Activated CD4-positive, alpha-beta memory T cell treated with anti-CD3 and anti-CD28 coated beads, Interleukin-2, amount 10 ng/mL, durations not matched to agents 7 days and 5 days (primary cell): ENCODE measurements around the gene CHMP1A. TPM values are rescaled to one million over a fixed set of nuclear protein-coding genes. Genes with fewer than 3 reads are reported as not detected.
"Not testable (repeated sequence)": the region's sequence is repeated elsewhere in the genome, so short reads cannot be mapped to it uniquely, and the experiment has no call there.

Experiments used
- CTCF ChIA-PET: fragments of 350-600 bp; sonication (Branson Sonifier 250); formaldehyde crosslinking; loops from one replicate; lab custom pipeline; 2021; ENCODE audit warnings: antibody characterized with exemption, inconsistent platforms; lab: Charles Lee
- POLR2A ChIA-PET: fragments of 350-600 bp; sonication (Branson Sonifier 250); formaldehyde crosslinking; loops from one replicate; lab custom pipeline; 2021; ENCODE audit warnings: antibody characterized with exemption; lab: Charles Lee
- DNase-seq: peaks from one replicate; pipeline ENCODE4 v3.0.0-alpha.2; 2020
- H3K27ac Mint-ChIP-seq: one replicate; pipeline ENCODE4 v1.8.0; 2021; ENCODE audit warnings: mild to moderate bottlenecking, mixed read lengths
- H3K27me3 Mint-ChIP-seq: one replicate; pipeline ENCODE4 v1.8.0; 2021; ENCODE audit warnings: mixed read lengths
- H3K36me3 Mint-ChIP-seq: one replicate; pipeline ENCODE4 v1.8.0; 2021; ENCODE audit warnings: low read depth, mixed read lengths
- H3K4me1 Mint-ChIP-seq: one replicate; pipeline ENCODE4 v1.8.0; 2021; ENCODE audit warnings: mixed read lengths
- H3K4me3 Mint-ChIP-seq: one replicate; pipeline ENCODE4 v1.8.0; 2021; ENCODE audit warnings: mild to moderate bottlenecking, mixed read lengths
- H3K9me3 Mint-ChIP-seq: one replicate; pipeline ENCODE4 v1.8.0; 2021; ENCODE audit warnings: mixed read lengths
- total RNA-seq, 2 experiments: library from RNA; stranded (reverse); gene quantifications; one replicate each; pipeline ENCODE4 v1.2.3, GENCODE V29; 2021

CHMP1A gene
- total RNA-seq, 2 experiments from 2014 or later = 93.8 to 102 TPM

GRCh38 chr16:89669755-89670154 is 12.2 kb upstream of the CHMP1A start:
- ChIA-PET CTCF (interaction anchor here (1.9 kb wide), 1 partner anchor 30 kb away, joined by 7 read pairs; no protein-coding TSS in a partner anchor), POLR2A (interaction anchor here (1.5 kb wide), 1 partner anchor 204 kb away, joined by 3 read pairs; the partner anchor contains the start of gene TCF25)
- H3K27ac Mint-ChIP-seq = no peak overlapping the region
- no peaks in the 10 kb centered on the region for H3K9me3 Mint-ChIP-seq
- peaks cover 12% of the 10 kb centered on the region for H3K4me1 Mint-ChIP-seq
- peaks cover 4% of the 10 kb centered on the region for H3K36me3 Mint-ChIP-seq
- no peak overlapping the region for H3K4me3 Mint-ChIP-seq
- H3K27me3 Mint-ChIP-seq = no peaks in the 10 kb centered on the region
- no peak for DNase-seq

GRCh38 chr16:89668790-89669158 is 11.3 kb upstream of the CHMP1A start:
- Mint-ChIP-seq H3K27ac (no peak overlapping the region), H3K9me3 (no peaks in the 10 kb centered on the region), H3K4me1 (peaks cover 12% of the 10 kb centered on the region), H3K36me3 (peaks cover 9% of the 10 kb centered on the region), H3K27me3 (no peaks in the 10 kb centered on the region), H3K4me3 (no peak overlapping the region)
- ChIA-PET CTCF (interaction anchor here (0.5 to 0.9 kb wide), 2 partner anchors 18 to 93 kb away, joined by 3 read pairs; partner anchors contain the start of genes CDK10 and CPNE7), POLR2A (interaction anchor here (1.0 kb wide), 1 partner anchor 9 kb away, joined by 3 read pairs; no protein-coding TSS in a partner anchor)
- no peak for DNase-seq

DNA sequence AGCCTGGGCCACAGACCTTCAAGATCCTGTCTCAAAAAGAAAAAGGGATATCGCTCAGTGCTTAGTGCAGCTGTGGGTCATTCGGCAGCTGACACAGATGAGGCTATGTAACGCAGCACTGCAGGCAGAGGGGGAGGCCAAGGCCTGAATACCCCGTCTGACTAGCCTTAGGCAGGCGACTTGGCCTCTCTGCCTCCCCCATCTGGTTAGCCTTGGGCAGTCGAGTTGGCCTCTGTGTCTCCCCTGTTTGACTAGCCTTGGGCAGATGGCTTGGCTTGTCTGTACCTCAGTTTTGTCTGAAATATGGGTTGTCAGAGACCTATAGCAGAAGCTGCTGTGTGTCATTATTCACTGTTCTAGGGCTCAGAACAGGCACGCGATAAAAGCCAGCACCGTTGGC is 10.1 kb upstream of the CHMP1A start:
- ChIA-PET POLR2A (interaction anchor here (1.0 kb wide), 1 partner anchor 8 kb away, joined by 3 read pairs; no protein-coding TSS in a partner anchor), CTCF (interaction anchor here (0.9 kb wide), 1 partner anchor 92 kb away, joined by 3 read pairs; the partner anchor contains the start of gene CPNE7)
- DNase-seq = no peak
- H3K4me3 Mint-ChIP-seq = no peak overlapping the region
- no peaks in the 10 kb centered on the region for H3K27me3 Mint-ChIP-seq
- H3K4me1 Mint-ChIP-seq = peaks cover 12% of the 10 kb centered on the region
- H3K27ac Mint-ChIP-seq = no peak overlapping the region
- H3K36me3 Mint-ChIP-seq = peaks cover 18% of the 10 kb centered on the region
- H3K9me3 Mint-ChIP-seq = no peaks in the 10 kb centered on the region

GRCh38 chr16:89667000-89667399 is 9.5 kb upstream of the CHMP1A start:
- Mint-ChIP-seq H3K36me3 (peaks cover 19% of the 10 kb centered on the region), H3K4me1 (peaks cover 12% of the 10 kb centered on the region)
- H3K4me3 Mint-ChIP-seq, H3K27me3 Mint-ChIP-seq, H3K27ac Mint-ChIP-seq, CTCF ChIA-PET, DNase-seq, H3K9me3 Mint-ChIP-seq, POLR2A ChIA-PET: not testable (repeated sequence)

DNA sequence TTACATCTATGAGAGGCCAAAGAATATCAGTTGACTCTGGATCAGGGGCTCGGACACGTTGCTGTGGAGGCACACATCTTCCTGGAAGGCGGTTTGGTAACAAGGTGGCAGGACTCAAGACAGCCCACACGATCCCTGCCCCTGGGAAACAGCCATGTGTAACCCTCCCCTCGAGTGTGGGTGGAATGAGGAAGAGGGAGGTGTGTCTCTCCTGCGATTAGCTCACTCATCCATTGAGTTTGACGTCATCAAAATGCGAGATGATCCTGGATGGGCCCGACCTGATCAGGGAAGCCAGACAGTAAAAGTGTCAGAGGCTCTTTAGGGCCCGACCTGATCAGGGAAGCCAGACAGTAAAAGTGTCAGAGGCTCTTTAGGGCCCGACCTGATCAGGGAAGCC is 6.7 kb upstream of the CHMP1A start:
- H3K27ac Mint-ChIP-seq, H3K27me3 Mint-ChIP-seq, POLR2A ChIA-PET, H3K9me3 Mint-ChIP-seq, DNase-seq, H3K4me3 Mint-ChIP-seq: not testable (repeated sequence)
- Mint-ChIP-seq H3K4me1 (peaks cover 13% of the 10 kb centered on the region), H3K36me3 (peaks cover 41% of the 10 kb centered on the region)
- CTCF ChIA-PET = interaction anchor here (0.6 kb wide), 1 partner anchor 113 kb away, joined by 5 read pairs; no protein-coding TSS in a partner anchor

- H3K27me3 Mint-ChIP-seq = no peaks in the 10 kb centered on the region
- H3K36me3 Mint-ChIP-seq = peaks cover 41% of the 10 kb centered on the region
- H3K9me3 Mint-ChIP-seq = no peaks in the 10 kb centered on the region
- ChIA-PET POLR2A (no interaction called here), CTCF (interaction anchor here (0.6 kb wide), 1 partner anchor 176 kb away, joined by 5 read pairs; no protein-coding TSS in a partner anchor)
- peaks cover 30% of the 10 kb centered on the region for H3K4me1 Mint-ChIP-seq
- H3K4me3 Mint-ChIP-seq = no peak overlapping the region
- H3K27ac Mint-ChIP-seq = no peak overlapping the region
- DNase-seq = no peak
Measured at GRCh38 chr16:89661215-89661614, 3.7 kb upstream of the CHMP1A start.

DNA sequence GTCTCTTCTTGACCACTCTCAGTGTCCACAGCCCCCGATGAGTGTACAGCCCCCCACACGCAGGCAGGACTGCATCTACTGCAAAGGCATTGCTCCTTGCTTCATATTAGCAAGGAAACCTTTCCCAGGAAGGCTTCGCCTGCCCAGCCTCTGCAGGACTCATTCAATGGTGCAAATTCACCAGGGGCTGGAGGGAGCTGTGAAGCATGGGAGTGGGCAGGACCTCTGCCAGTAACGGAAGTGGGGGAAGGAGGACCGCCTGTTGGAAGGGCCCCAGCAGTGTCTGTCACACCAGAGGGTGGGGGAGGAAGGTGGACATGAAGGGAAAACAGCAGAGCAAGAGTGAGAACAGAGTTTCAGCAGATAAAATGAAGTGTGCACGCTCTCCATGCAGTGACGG is 2.6 kb upstream of the CHMP1A start:
- POLR2A ChIA-PET = interaction anchor here (1.3 to 1.4 kb wide), 2 partner anchors 8 to 26 kb away, joined by 3 to 4 read pairs; partner anchors contain the start of gene CDK10
- no peaks in the 10 kb centered on the region for H3K27me3 Mint-ChIP-seq
- H3K27ac Mint-ChIP-seq = peak overlapping the region; percentile 9

GRCh38 chr16:89658221-89658879 is 842 bp upstream of the CHMP1A start:
- ChIA-PET CTCF (interaction anchor here (2.0 kb wide), 1 partner anchor 42 kb away, joined by 7 read pairs; the partner anchor contains the start of gene SPATA2L), POLR2A (interaction anchor here (0.8 to 2.3 kb wide), 11 partner anchors 17 to 206 kb away, joined by 3 to 16 read pairs (median 3); partner anchors contain the start of genes CDK10, SPATA2L and SPG7)
- Mint-ChIP-seq H3K27ac (peak overlapping the region; percentile 78), H3K4me1 (peaks cover 49% of the 10 kb centered on the region), H3K4me3 (peak overlapping the region; percentile 90), H3K9me3 (no peaks in the 10 kb centered on the region), H3K27me3 (no peaks in the 10 kb centered on the region), H3K36me3 (peaks cover 36% of the 10 kb centered on the region)
- peak; percentile 33 for DNase-seq

More for the DNA sequence above, 2.6 kb upstream of the CHMP1A start:
- no peak for DNase-seq
- Mint-ChIP-seq H3K36me3 (peaks cover 43% of the 10 kb centered on the region), H3K9me3 (no peaks in the 10 kb centered on the region), H3K4me1 (peaks cover 41% of the 10 kb centered on the region), H3K4me3 (peak overlapping the region; percentile 7)
- CTCF ChIA-PET = no interaction called here

GRCh38 chr16:89656435-89657121 is 930 bp downstream of the CHMP1A start:
- ChIA-PET CTCF (no interaction called here), POLR2A (interaction anchor here (0.7 to 1.7 kb wide), 5 partner anchors 41 to 394 kb away, joined by 3 to 5 read pairs (median 4); no protein-coding TSS in a partner anchor)
- Mint-ChIP-seq H3K9me3 (no peaks in the 10 kb centered on the region), H3K27ac (peak overlapping the region; percentile 72), H3K4me3 (peak overlapping the region; percentile 90), H3K36me3 (peaks cover 28% of the 10 kb centered on the region), H3K27me3 (no peaks in the 10 kb centered on the region), H3K4me1 (peaks cover 49% of the 10 kb centered on the region)
- no peak for DNase-seq

DNA sequence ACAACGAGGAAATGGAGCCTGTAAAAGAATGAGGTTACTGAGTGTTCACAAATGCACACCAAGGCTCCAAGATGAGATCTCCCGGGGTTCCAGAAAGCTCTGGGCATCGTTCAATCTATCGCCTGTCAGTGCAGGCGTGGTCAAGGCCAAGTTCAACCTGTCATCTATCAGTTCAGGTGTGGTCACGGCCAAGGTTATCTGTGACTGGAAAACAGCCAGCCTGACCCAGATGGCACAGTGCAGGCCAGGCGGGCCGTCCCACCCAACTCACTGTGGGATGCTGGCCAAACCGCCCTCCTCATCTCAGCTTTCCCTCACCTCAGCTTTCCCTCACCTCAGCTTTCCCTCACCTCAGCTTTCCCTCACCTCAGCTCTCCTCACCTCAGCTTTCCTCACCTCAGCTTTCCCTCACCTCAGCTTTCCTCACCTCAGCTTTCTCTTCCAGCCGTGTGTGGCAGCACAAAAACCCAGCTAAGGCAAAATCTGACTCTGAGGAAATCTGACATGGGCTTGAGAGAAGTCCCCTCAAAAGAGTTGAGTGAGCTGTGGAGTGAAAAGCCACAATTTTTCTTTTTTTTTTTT is 2.4 kb downstream of the CHMP1A start:
- Mint-ChIP-seq H3K36me3 (peaks cover 20% of the 10 kb centered on the region), H3K27ac (peak overlapping the region; percentile 44), H3K4me1 (peaks cover 42% of the 10 kb centered on the region), H3K27me3 (no peaks in the 10 kb centered on the region), H3K4me3 (peak overlapping the region; percentile 2), H3K9me3 (no peaks in the 10 kb centered on the region)
- ChIA-PET POLR2A (interaction anchor here (0.9 to 1.1 kb wide), 2 partner anchors 93 to 437 kb away, joined by 3 read pairs; partner anchors contain the start of gene ZNF778), CTCF (no interaction called here)
- DNase-seq = no peak

DNA sequence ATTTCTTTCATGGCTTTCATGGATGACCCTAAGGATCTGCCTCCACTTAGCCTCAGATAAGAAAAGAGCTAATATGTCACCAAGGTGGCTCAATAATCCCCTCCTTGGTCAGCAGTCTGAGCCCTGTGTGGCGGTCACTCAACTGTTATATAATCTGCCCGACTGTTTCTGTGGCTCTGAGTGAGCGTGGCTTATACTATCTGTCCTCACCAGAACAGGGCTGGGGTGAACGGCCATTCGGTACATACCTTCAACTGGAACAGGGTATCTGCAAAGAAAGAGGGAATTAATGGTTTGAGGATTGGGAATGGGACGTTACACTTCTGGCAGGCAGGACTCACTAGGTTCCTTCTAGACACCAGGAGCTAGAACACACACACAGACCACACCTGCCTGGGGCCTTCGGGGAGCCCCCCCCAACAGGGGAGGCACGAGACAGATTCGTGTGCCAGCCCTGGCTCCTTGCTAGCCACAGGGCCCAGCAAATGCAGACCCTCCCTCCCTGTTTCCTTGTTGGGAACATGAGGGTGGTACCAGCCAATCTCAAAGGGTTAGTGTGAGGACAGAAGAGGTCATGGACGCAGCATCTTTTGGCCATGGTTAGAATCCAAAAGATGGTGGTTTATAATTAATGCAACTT is 3.7 kb downstream of the CHMP1A start:
- Mint-ChIP-seq H3K27ac (peak overlapping the region; percentile 11), H3K9me3 (no peaks in the 10 kb centered on the region), H3K4me3 (no peak overlapping the region), H3K36me3 (peaks cover 19% of the 10 kb centered on the region), H3K27me3 (no peaks in the 10 kb centered on the region), H3K4me1 (peaks cover 32% of the 10 kb centered on the region)
- no peak for DNase-seq
- CTCF ChIA-PET = interaction anchor here (1.1 kb wide), 1 partner anchor 96 kb away, joined by 6 read pairs; no protein-coding TSS in a partner anchor
- POLR2A ChIA-PET = interaction anchor here (0.8 to 2.1 kb wide), 2 partner anchors 12 to 33 kb away, joined by 3 to 5 read pairs; partner anchors contain the start of gene CDK10

- ChIA-PET POLR2A (no interaction called here), CTCF (interaction anchor here (1.5 kb wide), 1 partner anchor 10 kb away, joined by 3 read pairs; no protein-coding TSS in a partner anchor)
- peaks cover 24% of the 10 kb centered on the region for H3K36me3 Mint-ChIP-seq
Measured at GRCh38 chr16:89651584-89651983, 5.9 kb downstream of the CHMP1A start.

More at GRCh38 chr16:89651584-89651983, 5.9 kb downstream of the CHMP1A start:
- Mint-ChIP-seq H3K27me3 (no peaks in the 10 kb centered on the region), H3K27ac (no peak overlapping the region), H3K4me1 (peaks cover 23% of the 10 kb centered on the region), H3K4me3 (no peak overlapping the region), H3K9me3 (no peaks in the 10 kb centered on the region)
- DNase-seq = no peak
